HG03066 (cell line): Measurements from ENCODE around the gene AKNAD1.

Experiments used
- ATAC-seq: cut with Tn5 transposase; IDR thresholded peaks from one replicate; pipeline ENCODE4 v1.9.1; 2021; ENCODE audit warnings: low read depth; ENCODE audit not compliant: unreplicated experiment

AKNAD1 gene

DNA sequence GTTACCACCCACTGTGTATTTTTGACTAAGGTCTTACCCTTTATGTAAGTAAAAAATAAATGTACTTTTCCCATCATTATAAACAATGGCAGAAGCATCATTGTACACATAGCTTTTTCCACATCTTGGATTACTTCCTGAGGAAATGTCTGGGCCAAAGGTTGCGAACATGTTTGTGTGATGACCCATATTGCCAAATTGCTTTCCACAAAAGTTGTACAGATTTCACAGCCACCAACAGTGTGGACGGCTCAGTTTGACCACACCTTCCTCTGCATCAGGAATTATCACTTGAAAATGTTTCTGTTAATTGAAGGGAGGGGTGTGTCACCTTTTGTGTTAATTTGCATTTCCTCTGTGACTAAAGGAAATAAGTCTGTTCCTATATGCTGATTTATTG, 25.7 kb downstream of the AKNAD1 start:
- no peak for ATAC-seq

DNA sequence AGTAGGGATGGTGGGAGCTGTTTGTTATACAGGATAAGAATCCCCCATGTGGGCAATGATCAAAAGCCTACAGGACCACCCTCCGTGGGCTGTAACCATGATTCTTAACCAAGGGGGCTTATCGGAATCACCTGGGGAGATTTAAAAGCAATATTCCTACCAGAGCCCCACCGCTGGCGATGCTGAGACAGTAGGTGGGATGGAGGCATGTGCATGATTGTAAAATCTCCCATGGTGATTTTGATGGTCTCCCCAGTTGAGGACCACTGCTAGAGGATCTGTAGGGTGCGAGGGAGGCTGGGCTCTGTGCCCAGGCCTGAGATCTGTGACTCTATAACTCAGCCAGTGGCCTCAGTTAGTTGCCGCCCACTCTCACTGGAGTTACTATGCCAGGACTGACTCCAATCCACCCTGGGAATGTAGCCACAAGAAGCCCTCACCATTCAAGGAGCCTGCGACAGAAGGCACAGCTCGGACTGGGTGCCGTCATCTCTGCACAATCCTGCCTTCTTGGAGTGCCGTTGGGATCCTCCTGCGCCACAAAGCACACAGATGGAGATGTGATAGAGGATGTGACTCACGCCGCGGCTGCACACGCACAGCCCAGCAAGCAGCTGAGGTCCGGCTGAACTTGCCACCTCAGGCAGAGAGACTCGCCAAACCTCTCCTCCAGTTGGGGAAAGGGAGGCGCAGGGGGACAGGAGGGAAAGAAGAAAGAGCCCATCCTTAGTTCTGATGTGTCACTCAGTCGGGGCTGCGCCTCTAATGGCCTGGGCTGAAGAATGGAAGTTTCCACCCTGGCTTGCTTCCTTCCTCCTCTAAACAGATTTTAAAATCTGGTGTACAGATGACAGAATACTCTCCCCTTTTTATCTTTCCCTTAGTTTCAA, 26.5 kb downstream of the AKNAD1 start:
- ATAC-seq = no peak

DNA sequence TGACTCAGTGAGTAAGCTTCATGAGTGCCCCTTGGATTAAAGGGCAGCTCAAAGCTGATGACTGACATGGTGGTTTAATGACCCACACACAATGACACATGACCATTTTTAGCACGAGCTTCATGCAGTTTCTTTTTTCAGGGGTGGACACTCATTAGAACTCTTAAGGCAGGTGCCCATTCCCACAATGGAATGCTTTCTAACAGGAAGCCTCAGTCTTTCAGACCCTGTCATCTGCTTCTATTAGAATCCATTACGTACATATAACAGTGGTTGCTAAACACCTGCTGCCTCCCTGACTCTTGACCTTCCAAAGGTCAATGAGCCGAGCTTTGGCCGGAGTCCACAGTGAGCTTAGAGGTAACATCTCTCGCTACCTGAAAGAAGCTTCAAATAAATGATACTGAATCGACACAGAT, 27.4 kb downstream of the AKNAD1 start:
- ATAC-seq = no peak

DNA sequence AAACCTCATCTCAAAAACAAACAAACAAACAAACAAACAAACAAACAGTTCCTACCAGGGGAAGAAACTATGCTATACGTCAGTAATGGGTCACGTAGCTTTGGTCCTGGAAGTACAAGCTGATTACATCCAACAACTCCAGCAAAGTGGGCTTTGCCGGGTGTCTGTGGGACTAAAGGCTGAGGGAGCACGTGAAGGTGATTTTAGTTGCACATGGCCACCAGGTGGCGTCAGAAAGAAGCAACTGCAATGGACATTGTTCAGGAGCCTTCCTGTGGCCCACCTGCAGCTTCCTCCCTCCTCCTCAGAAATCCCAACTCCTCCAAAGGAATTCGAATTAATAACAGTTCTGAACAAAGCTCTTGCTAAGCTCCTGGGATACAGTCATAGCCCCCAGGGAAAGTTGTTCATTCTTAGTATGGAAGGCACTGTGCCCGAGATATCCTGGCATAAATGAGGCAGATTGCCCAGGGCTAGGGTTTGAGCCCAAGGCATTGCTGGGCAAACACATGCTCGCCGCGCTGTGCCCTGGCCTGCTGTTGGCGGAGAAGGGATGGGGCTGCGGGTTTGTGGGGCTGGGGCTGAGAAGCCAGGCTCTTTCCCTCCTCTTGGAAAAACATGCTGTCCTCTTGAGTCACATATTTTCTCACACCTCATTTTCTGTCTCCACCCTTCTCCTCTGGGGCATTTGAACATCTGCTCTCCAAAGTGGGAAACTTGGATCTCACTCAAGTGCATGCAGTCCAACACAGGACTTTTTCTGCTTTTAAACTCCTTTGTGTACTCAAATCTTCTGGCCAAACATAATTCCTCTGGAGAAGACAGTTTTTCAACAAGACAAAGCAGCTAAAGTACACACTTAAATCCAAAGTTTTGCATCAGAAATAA, 28.6 kb downstream of the AKNAD1 start:
- ATAC-seq = no peak

DNA sequence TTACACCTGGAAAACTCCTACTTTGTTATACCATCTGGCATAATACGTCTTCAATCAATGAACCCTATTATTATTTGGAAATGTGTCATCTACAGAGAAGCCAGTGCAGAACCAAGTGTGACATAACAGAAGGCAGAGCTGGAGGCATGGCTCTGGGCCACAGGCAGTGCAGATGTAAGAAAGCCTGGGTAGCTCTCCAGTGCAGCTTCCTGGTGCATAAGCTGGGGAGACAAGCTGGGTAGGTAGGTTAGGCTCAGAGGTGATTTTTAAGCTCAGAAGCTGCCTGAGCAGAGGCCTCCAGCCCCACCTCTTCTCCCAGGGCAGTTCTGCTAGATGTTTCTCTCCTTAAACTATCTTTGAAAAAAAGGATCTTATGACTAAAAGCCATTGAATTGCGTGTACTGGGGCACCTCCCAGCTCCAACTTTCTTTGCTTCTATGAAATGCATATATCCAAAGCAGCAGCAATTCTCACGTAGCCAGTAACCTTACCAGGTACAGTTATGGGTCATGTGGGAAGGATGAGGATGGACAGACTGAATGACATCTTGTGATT, 30.7 kb downstream of the AKNAD1 start:
- ATAC-seq = no peak

DNA sequence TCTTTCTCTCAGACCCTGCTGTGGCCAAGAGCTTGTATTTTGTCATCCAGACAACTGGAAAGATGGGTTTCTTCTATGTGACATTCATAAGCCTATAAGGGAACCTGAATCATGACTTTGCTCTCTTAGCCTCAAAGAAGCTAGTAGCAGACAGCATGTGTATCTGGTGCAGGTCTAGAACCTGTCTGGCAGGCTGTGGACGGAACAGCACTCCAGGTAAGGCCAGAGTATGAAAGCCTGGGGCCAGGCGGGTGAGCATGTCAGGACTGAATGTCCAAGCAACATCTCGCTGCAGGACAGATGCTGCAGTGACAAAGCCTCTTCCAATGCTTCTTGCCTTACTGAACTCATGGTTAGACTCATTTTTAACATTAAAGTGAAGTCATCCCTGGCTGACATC, 32.8 kb downstream of the AKNAD1 start:
- no peak for ATAC-seq

DNA sequence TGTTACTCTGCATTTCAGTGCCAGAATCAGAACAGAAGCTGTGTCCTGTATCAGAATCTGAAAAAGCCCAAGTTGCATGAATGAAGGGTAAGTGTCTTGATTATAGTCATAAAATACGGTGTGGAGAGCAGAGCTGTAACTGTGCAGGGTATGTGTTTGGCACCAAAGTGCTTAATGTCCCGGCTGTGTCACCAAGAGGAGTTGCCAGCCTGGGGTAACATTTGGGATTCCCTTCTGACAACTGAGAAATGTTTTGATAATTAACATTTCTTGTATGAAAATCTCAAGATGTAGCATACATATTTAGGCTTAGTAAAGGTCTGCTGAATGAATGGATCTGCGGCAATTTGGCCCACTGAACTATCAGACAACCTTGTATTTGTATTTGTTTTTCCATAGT, 33.3 kb downstream of the AKNAD1 start:
- ATAC-seq = no peak

DNA sequence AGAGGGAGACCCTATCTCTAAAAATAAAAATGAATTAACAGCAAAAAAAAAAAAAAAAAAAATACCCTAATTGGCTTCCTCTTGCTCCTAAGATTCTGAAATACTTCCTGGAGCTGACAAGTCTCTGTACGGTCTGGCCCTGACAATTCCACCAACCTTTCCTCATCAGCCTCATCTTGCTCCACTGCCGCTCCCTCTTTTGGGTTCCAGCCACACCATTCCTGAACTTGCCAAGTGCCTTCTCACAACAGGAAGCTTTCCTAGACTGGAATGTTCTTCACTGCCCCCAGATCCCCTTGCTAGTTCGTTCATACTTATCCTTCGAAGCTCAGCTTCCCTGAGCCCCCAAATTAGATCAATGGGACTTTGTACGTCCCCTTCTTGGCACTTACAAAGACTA, 37.0 kb downstream of the AKNAD1 start:
- ATAC-seq = no peak

DNA sequence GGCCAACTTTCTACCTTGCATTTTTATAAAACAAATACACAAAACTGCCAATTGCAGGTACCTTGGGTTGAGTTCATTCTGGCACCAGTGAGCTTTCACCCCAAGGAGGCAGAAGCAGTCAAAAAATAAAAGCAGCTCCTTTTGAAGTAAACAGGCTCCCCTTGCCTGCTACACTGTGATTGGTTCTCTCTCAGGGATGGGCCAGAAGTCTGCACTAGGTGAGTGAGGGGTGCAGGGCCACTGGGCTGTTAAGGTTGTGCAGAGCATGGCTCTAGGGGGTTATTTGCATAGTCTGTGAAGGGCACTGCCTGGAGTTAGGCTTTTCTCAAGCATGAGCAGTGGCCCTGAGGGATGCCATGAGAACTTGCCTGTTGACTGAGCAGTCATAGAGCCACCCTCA, 39.1 kb downstream of the AKNAD1 start:
- no peak for ATAC-seq

DNA sequence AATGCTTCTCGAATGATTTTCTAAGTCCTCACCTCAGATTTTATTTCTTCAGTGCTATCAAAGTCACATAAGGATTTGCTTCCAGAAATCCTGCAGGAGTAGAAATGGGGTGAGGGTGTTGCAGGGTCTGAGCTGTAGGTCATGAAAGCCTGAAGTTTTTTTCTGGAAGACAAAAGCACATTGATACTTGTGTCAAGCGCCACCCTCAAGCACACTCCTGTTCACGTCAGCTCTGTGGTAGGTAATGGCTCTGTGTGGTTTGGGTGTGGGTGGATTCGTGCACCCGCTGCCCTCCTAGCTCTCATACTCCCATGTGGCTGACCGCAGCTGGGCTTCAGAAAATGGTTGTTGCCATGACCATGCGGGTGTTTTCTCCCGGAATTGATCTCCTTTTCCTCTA, 39.9 kb downstream of the AKNAD1 start:
- ATAC-seq = no peak

DNA sequence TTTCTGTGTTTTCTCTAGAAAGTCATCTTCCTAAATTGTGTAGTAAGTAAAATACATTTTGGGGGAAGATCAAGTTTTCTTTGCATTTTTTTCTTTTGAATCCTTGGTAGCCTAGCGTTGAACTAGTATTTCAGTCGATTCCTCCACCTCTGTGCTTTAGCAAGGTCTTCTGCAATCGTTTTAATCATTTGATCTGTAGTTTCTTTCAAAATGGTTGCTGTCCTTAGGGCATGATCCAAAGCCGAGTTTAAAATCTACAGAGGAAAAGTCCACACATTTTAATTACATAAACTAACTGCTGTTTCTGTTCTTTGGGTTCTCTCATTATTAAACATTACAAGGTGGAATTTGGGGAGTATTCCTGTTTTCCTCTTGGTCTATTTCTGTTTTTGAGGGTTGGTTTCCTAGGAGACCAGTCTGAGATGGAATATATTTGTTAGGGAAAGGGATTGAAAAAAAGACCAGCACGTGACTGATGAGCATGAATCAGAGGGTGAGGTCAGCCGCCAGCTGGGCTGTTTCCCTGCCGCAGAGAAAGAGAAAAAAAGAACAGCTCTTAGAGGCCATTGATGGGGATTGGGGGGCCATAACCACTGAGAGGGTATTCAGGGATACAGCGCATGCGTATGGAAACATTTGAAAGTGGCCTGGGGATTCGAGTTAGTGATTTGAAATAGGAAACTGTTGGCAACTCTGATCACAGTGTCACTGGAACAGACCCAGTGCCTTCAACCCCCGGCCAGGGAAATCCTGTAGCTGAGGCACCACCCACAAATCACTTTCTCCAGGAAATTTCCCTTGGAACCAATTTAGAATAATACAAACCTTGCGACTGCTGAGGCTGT, 40.6 kb downstream of the AKNAD1 start:
- no peak for ATAC-seq

DNA sequence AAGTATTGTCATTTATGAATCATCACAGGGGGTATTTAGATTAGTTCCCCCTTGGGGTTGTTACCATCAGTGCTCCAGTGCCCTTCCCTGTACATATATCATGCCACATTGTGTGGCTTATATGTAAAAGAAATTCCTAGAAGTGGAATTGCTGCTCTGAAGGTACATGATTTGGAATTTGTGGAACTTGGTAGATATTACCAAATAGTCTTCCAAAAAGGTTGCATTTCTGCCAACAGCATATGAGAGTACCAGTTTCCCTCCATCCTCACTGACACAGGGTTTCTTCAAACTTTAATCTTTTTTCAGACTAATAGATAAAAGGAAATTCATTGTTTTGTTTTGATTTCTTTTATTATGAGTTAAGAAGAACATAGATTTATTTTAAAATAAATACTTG, 41.3 kb downstream of the AKNAD1 start:
- ATAC-seq = no peak

DNA sequence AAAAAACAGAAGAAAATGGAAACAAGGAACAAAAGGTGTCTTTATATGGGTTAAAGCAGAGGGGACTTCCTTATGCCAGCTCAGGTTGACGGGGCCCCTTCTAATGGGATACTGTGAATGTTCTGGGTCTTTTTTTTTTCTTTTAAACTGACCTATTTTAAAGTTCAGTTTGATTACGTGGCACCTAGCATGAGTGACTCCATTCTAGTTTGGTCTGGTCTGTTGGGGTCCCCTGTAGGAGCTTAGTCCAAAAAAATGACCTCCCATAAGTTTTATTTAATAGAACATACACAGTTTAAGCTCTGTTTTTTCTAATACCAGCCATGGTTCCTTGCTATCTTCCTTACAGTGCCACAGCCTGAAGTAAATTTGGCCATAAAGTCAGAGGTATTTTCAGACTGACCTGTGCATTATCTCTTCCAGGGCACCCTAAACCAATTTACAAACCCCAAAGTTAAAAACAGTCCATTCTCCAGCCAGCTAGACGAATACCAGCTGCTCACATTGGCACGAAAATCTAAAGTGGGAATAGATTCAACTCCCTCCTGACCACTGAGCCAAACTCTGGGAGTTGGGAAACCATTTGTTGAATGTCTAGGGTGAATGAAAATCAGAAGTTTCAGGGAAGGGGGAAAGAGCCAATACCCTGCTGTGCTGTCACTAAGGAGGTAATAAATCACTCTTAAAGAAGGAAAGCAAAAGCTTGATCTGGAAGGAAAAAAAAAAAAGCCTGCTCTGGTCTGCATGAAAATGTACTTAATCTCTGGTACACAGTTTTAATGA, 42.4 kb downstream of the AKNAD1 start:
- ATAC-seq = no peak

DNA sequence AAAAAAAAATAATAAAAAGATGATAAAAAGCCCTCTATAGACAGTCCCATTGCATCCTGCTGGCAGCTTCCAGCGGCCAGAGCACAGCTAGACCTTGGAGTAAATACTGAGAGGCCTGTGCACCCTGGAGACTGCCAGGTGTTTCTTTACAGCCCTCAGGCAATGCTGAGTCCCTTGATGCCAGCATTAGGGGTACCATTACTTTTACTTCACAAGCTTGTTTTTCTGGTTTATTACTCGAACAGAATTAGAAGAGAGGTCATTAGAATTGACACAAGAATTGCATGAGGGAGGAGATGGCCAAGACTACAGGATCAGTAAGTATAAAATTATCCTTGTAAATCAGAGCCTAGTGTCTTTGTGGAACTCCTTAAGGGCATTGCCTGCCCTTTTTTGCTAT, 43.6 kb downstream of the AKNAD1 start:
- no peak for ATAC-seq

DNA sequence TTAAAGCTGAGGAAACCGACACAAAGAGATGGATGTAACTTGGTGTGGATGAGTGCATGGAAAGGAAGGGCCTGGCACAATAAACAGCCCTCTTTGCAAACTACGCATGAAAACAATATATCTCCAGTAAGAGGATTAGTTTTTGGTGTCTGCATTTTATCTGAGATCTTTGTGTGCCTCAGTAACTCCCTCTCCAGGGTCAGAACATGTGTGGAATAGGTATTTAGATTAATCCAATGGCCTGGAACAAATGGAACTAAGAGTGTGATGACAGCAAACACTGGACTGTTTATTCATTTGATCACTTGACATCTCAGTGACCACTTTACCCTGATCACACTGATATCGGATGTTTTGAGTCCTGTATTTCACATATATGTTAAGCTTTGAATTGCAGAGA, 45.3 kb downstream of the AKNAD1 start:
- no peak for ATAC-seq

DNA sequence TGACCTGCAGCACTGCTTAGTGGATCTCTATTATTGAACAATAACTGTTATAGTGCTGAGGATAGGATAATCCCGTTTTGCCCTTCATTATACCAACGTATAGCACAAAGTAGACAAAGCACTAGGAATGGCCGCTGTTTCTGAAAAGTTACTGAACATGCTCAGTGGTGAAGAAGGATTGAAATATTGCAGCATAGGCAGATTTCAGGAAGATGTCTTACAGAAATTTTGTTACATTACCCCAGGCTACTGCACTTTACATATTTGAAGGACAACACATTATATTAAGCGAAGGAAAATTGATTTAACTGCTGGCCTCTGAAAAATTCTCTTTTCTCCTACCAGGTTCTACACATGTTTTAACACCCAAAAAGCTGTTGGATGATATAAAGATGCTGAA, 48.5 kb downstream of the AKNAD1 start:
- ATAC-seq = no peak

DNA sequence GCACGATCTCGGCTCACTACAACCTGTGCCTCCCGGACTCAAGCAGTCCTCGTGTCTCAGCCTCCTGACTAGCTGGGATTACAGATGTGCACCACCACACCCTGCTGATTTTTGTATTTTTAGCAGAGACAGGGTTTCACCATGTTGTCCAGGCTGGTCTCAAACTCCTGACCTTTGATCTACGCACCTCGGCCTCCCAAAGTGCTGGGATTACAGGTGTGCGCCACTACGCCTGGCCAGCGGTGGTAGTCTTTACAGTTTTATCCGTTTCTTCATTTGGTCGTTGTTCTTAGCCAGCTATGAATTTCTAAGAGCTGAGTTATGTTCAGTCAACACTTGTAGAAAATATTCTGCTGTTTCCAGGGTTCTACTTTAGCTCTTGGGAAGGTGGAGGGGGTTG, 53.3 kb downstream of the AKNAD1 start:
- ATAC-seq = no peak

DNA sequence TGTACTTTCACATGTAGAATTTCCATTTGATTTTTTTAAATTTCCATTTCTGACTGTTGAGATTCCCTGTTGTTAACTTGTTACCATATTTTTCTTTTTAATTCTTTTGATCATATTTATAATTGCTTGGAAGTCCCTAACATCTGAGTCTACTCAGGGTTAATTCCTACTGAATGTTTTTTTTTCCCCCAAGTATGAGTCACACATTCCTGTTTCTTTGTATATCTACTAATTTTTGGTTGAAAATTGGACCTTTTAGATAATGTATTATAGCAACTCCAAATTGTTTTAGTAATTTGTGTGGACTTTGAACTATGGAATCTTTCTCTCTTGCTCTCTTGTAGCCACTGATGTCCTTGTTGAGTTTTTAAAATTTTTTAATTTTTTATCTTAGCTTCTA, 55.8 kb downstream of the AKNAD1 start:
- ATAC-seq = no peak

DNA sequence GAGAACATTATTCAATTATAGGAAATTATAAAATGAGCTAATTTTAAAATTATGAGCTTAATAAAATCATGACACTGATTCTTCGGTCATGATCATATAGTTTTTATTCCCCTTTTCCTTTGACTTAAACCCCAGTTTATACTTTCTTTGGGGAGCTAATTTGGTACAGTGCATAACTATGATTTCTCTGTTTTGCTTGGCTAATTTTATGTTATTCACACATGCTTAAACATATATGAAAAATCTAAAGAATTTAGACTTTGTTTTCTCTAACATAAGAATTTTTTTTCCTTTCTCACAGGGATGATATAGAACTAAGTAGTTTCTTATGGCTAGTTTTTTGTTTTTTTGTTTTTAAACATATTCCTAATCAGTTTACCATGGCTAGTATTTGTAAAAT, 57.9 kb downstream of the AKNAD1 start:
- ATAC-seq = no peak

DNA sequence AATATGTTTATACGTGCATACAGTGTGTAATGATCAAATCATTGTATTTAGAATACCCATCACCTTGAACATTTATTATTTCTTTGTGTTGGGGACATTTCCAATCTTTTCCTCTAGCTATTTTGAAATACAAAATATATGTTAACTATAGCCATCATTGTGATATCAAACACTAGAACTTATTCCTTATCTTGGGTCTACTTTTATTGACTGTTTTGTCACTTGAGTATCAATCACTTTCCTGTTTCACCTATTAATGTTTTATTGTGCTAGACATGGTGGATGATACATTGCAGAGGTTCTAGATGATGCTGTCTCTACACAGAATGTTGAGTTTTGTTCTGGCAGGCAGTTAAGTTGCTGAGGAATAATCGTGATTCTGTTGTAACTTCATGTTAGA, 64.5 kb downstream of the AKNAD1 start:
- ATAC-seq = no peak
